Neural cell (in vitro differentiated cells): ENCODE data around the gene CELF4.

Experiments used
- EZH2 ChIP-seq: fragments of 200-600, 300-800 bp; shearing (Covaris generic), sonication (generic); IDR thresholded peaks from 2 replicates; pipeline ENCODE4 v1.6.1; 2014; ENCODE audit warnings: antibody characterized with exemption, low read length, borderline replicate concordance, mild to moderate bottlenecking; ENCODE audit not compliant: insufficient read depth, poor library complexity, severe bottlenecking
- SMC3 ChIP-seq: fragments of 450-650 bp; conservative IDR thresholded peaks from 2 replicates; pipeline ENCODE4 v1.6.1; 2014; ENCODE audit warnings: antibody characterized with exemption, mild to moderate bottlenecking, moderate library complexity; ENCODE audit not compliant: poor library complexity
- TAF1 ChIP-seq: IDR thresholded peaks from 2 replicates; pipeline ENCODE4 v1.6.1; 2012; ENCODE audit warnings: low read depth
- TF ChIP-seq, protein P1 (sequence below): fragments of 450-650 bp; IDR thresholded peaks from 2 replicates; pipeline ENCODE4 v1.5.1; 2014; ENCODE audit warnings: antibody characterized with exemption, mild to moderate bottlenecking, moderate library complexity; ENCODE audit not compliant: poor library complexity, severe bottlenecking

- TF ChIP-seq, protein P1, sequence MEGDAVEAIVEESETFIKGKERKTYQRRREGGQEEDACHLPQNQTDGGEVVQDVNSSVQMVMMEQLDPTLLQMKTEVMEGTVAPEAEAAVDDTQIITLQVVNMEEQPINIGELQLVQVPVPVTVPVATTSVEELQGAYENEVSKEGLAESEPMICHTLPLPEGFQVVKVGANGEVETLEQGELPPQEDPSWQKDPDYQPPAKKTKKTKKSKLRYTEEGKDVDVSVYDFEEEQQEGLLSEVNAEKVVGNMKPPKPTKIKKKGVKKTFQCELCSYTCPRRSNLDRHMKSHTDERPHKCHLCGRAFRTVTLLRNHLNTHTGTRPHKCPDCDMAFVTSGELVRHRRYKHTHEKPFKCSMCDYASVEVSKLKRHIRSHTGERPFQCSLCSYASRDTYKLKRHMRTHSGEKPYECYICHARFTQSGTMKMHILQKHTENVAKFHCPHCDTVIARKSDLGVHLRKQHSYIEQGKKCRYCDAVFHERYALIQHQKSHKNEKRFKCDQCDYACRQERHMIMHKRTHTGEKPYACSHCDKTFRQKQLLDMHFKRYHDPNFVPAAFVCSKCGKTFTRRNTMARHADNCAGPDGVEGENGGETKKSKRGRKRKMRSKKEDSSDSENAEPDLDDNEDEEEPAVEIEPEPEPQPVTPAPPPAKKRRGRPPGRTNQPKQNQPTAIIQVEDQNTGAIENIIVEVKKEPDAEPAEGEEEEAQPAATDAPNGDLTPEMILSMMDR = no peak
- no peak for TF ChIP-seq TAF1
- no peak for TF ChIP-seq EZH2
- TF ChIP-seq SMC3 = no peak
Measured at GRCh38 chr18:37543321-37543720, 22.3 kb downstream of the CELF4 start.
